Duodenal mucosa (tissue), 2 donors: ENCODE data around the gene CTNNA2.

ENCODE experiments used
- H3K27ac ChIP-seq: one replicate; pipeline ENCODE4 v1.7.0; 2013; ENCODE audit warnings: low read depth, low read length
- H3K27me3 ChIP-seq, 2 donors: one replicate each; pipeline ENCODE4 v1.7.0; 2013; ENCODE audit warnings: low read length in 2 of 2, control low read depth in 1 of 2; ENCODE audit not compliant: insufficient read depth in 2 of 2, control insufficient read depth in 1 of 2
- H3K36me3 ChIP-seq, 2 donors: one replicate each; pipeline ENCODE4 v1.7.0; 2013; ENCODE audit warnings: low read length in 2 of 2, control low read depth in 1 of 2; ENCODE audit not compliant: insufficient read depth in 2 of 2, control insufficient read depth in 1 of 2
- H3K4me1 ChIP-seq, 2 donors: one replicate each; pipeline ENCODE4 v1.7.0; 2013; ENCODE audit warnings: low read length in 2 of 2, control low read depth in 1 of 2; ENCODE audit not compliant: insufficient read depth in 2 of 2, control insufficient read depth in 1 of 2
- H3K4me3 ChIP-seq, 2 donors: one replicate each; pipeline ENCODE4 v1.7.0; 2013; ENCODE audit warnings: low read length in 2 of 2, low read depth in 1 of 2
- H3K9ac ChIP-seq, 2 donors: one replicate each; pipeline ENCODE4 v1.7.0; 2013; ENCODE audit warnings: low read length in 2 of 2, low read depth in 1 of 2
- H3K9me3 ChIP-seq, 2 donors: one replicate each; pipeline ENCODE4 v1.7.0; 2013; ENCODE audit warnings: low read length in 2 of 2, control low read depth in 1 of 2; ENCODE audit not compliant: control insufficient read depth in 1 of 2

The CTNNA2 gene

GRCh38 chr2:80102026-80102425 is 589.2 kb downstream of the CTNNA2 start:
- Histone ChIP-seq H3K36me3 (no peaks in the 10 kb centered on the region), H3K4me1 (no peaks in the 10 kb centered on the region), H3K4me3 (no peak overlapping the region), H3K9ac (no peak overlapping the region), H3K27me3 (no peaks in the 10 kb centered on the region), H3K27ac (no peak overlapping the region), H3K9me3 (no peaks in the 10 kb centered on the region)

GRCh38 chr2:80105015-80105640 is 592.3 kb downstream of the CTNNA2 start:
- Histone ChIP-seq H3K9ac (no peak overlapping the region), H3K36me3 (no peaks in the 10 kb centered on the region), H3K9me3 (no peaks in the 10 kb centered on the region), H3K27me3 (no peaks in the 10 kb centered on the region), H3K4me3 (no peak overlapping the region), H3K4me1 (no peaks in the 10 kb centered on the region), H3K27ac (no peak overlapping the region)

GRCh38 chr2:80111185-80111584 is 598.3 kb downstream of the CTNNA2 start:
- Histone ChIP-seq H3K27me3 (no peaks in the 10 kb centered on the region), H3K36me3 (no peaks in the 10 kb centered on the region), H3K9me3 (no peaks in the 10 kb centered on the region), H3K4me1 (no peaks in the 10 kb centered on the region), H3K4me3 (no peak overlapping the region), H3K9ac (no peak overlapping the region), H3K27ac (no peak overlapping the region)

GRCh38 chr2:80112790-80113189 is 599.9 kb downstream of the CTNNA2 start:
- Histone ChIP-seq H3K9ac (no peak overlapping the region), H3K27ac (no peak overlapping the region), H3K4me1 (no peaks in the 10 kb centered on the region), H3K27me3 (no peaks in the 10 kb centered on the region), H3K36me3 (no peaks in the 10 kb centered on the region), H3K4me3 (no peak overlapping the region), H3K9me3 (no peaks in the 10 kb centered on the region)

- H3K9me3 ChIP-seq: no peaks in the 10 kb centered on the region
- H3K36me3 ChIP-seq: no peaks in the 10 kb centered on the region
- H3K4me1 ChIP-seq: no peaks in the 10 kb centered on the region
- no peaks in the 10 kb centered on the region for H3K27me3 ChIP-seq
- no peak overlapping the region for H3K27ac ChIP-seq
- H3K4me3 ChIP-seq: no peak overlapping the region
- H3K9ac ChIP-seq: no peak overlapping the region
Observed at GRCh38 chr2:80113399-80113798, 600.5 kb downstream of the CTNNA2 start.

GRCh38 chr2:80114812-80115211 is 602.0 kb downstream of the CTNNA2 start:
- Histone ChIP-seq H3K9me3 (no peaks in the 10 kb centered on the region), H3K36me3 (no peaks in the 10 kb centered on the region), H3K4me1 (no peaks in the 10 kb centered on the region), H3K4me3 (no peak overlapping the region), H3K27me3 (no peaks in the 10 kb centered on the region), H3K9ac (no peak overlapping the region), H3K27ac (no peak overlapping the region)

GRCh38 chr2:80117401-80117800 is 604.5 kb downstream of the CTNNA2 start:
- Histone ChIP-seq H3K36me3 (no peaks in the 10 kb centered on the region), H3K27me3 (no peaks in the 10 kb centered on the region), H3K4me3 (no peak overlapping the region), H3K4me1 (no peaks in the 10 kb centered on the region), H3K9ac (no peak overlapping the region), H3K27ac (no peak overlapping the region), H3K9me3 (no peaks in the 10 kb centered on the region)

- Histone ChIP-seq H3K27me3 (no peaks in the 10 kb centered on the region), H3K4me1 (no peaks in the 10 kb centered on the region), H3K36me3 (no peaks in the 10 kb centered on the region), H3K27ac (no peak overlapping the region), H3K4me3 (no peak overlapping the region), H3K9ac (no peak overlapping the region), H3K9me3 (no peaks in the 10 kb centered on the region)
Observed at GRCh38 chr2:80120866-80121265, 608.0 kb downstream of the CTNNA2 start.

GRCh38 chr2:80122675-80123074 is 609.8 kb downstream of the CTNNA2 start:
- Histone ChIP-seq H3K27me3 (no peaks in the 10 kb centered on the region), H3K9ac (no peak overlapping the region), H3K27ac (no peak overlapping the region), H3K9me3 (no peaks in the 10 kb centered on the region), H3K36me3 (no peaks in the 10 kb centered on the region), H3K4me3 (no peak overlapping the region), H3K4me1 (no peaks in the 10 kb centered on the region)

- Histone ChIP-seq H3K9me3 (no peaks in the 10 kb centered on the region), H3K27me3 (no peaks in the 10 kb centered on the region), H3K9ac (no peak overlapping the region), H3K36me3 (no peaks in the 10 kb centered on the region), H3K4me3 (no peak overlapping the region), H3K27ac (no peak overlapping the region), H3K4me1 (peaks cover under 1 to 1% of the 10 kb centered on the region in 2 donors)
Observed at GRCh38 chr2:80126596-80127189, 613.8 kb downstream of the CTNNA2 start.
